ENCODE results near the gene MAPKAPK5. TPM values are rescaled to one million over a fixed set of nuclear protein-coding genes. Genes with fewer than 3 reads are reported as not detected.

The MAPKAPK5 gene
- total and polyA plus RNA-seq, 2 donors (not counting 3 experiments of a cell fraction or from before 2014, with no cell fraction given) = 22.8 to 47.1 TPM

DNA sequence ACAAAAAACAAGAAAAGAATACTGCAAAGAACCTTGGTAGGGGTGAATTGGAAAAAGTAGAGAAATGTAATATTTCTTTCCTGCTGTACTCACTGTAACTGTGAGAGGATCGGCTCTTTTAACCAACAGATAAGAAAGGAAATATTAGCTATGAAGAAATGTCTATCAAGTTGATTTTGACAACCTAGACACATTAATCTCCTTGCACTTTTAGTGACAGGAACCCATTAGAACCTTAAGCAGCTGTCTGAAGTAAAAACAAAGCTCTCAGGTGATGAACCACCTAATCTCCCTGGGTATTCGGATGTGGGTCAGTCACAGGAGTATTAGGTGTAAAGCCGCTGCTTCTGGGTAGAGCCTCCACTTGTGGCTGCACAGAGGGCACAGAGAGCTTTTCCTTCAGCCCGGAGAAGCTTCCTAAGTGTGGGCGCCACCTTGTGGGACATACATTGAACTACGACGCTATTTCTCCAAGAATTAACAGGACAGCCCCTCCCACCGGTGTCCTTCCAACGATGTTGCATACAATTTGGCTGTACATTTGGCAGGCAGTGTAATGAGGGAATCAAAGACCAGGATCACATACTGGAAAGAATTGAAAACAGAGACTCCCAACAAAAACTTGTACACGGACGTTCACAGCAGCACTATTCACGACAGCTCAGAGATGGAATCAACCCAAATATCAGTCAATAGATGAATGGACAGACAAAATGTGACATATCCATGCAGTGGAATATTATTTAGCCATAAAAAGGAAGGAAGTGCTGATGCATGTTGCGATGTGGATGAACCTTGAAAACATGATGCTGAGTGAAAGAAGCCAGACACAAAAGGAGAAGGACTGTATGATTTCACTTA is 28.9 kb upstream of the MAPKAPK5 start:
- intact Hi-C loops (cut with micrococcal nuclease) = loop anchor here (1.0 kb wide), 2 partner anchors 60 to 127 kb away; partner anchors contain the start of gene ACAD10
- TF ChIP-seq POLR2AphosphoS5 (IDR thresholded peaks at IDR 0.05; ENCODE audit: insufficient read depth, low read depth, low read length) = no peak
- TF ChIP-seq, protein P1, sequence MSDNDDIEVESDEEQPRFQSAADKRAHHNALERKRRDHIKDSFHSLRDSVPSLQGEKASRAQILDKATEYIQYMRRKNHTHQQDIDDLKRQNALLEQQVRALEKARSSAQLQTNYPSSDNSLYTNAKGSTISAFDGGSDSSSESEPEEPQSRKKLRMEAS (IDR thresholded peaks at IDR 0.05; ENCODE audit: insufficient read depth, insufficient read length) = no peak
- no peak for TF ChIP-seq POLR2A (IDR thresholded peaks at IDR 0.05; ENCODE audit: low read depth, low read length)
- no peak for TF ChIP-seq GATA2 (IDR thresholded peaks at IDR 0.05; ENCODE audit: insufficient read depth, insufficient read length, low read depth, low read length)
- no peak for TF ChIP-seq JUN (IDR thresholded peaks at IDR 0.05; ENCODE audit: borderline replicate concordance, insufficient read depth, insufficient read length, low read depth)
- TF ChIP-seq EZH2 (IDR thresholded peaks at IDR 0.05; ENCODE audit: borderline replicate concordance, low read depth, low read length, severe bottlenecking) = no peak
- TF ChIP-seq FOS (IDR thresholded peaks at IDR 0.05; ENCODE audit: borderline replicate concordance, insufficient read depth, low read length) = no peak
- TF ChIP-seq, protein P2, sequence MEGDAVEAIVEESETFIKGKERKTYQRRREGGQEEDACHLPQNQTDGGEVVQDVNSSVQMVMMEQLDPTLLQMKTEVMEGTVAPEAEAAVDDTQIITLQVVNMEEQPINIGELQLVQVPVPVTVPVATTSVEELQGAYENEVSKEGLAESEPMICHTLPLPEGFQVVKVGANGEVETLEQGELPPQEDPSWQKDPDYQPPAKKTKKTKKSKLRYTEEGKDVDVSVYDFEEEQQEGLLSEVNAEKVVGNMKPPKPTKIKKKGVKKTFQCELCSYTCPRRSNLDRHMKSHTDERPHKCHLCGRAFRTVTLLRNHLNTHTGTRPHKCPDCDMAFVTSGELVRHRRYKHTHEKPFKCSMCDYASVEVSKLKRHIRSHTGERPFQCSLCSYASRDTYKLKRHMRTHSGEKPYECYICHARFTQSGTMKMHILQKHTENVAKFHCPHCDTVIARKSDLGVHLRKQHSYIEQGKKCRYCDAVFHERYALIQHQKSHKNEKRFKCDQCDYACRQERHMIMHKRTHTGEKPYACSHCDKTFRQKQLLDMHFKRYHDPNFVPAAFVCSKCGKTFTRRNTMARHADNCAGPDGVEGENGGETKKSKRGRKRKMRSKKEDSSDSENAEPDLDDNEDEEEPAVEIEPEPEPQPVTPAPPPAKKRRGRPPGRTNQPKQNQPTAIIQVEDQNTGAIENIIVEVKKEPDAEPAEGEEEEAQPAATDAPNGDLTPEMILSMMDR (IDR thresholded peaks at IDR 0.05; ENCODE audit: extremely low read depth in 1 of 2, insufficient read depth in 1 of 2, low read depth in 1 of 2, low read length in 2 of 2) = peak; percentile 76 to 78
- TF ChIP-seq MYC (IDR thresholded peaks at IDR 0.05; ENCODE audit: low read depth, low read length) = no peak
- H3K79me2 ChIP-seq (ENCODE audit: control insufficient read depth, insufficient read depth, low read length) = no peaks in the 10 kb centered on the region
- CTCF ChIA-PET = interaction anchor here (0.7 to 5.5 kb wide), 49 partner anchors 8 to 482 kb away, joined by 3 to 262 read pairs (median 6); partner anchors contain the start of genes ACAD10, ALDH2 and BRAP
- POLR2A ChIA-PET = interaction anchor here (0.6 to 1.3 kb wide), 2 partner anchors 72 to 88 kb away, joined by 3 read pairs; no protein-coding TSS in a partner anchor
- peaks cover 0 to 4% of the 10 kb centered on the region in 2 experiments for H3K36me3 ChIP-seq (ENCODE audit: control insufficient read depth in 2 of 2, extremely low read depth in 1 of 2, insufficient read depth in 2 of 2, low read length in 2 of 2)
- no peaks in the 10 kb centered on the region for H3K9me1 ChIP-seq (replicated peaks; ENCODE audit: control insufficient read depth, extremely low read depth, insufficient read depth, low read length)
- dilution Hi-C loops (cut with MboI; ENCODE audit: extremely low pct_ligation_motif_present, low sequenced_read_pairs) = loop anchor here (25.0 kb wide), 1 partner anchor 126 kb away; the partner anchor contains the start of genes ACAD10 and BRAP
- no peaks in the 10 kb centered on the region for H3K9me3 ChIP-seq (replicated peaks; ENCODE audit: control insufficient read depth, insufficient read depth, low read length)
- no peak overlapping the region for H3K27ac ChIP-seq (ENCODE audit: insufficient read depth, low read depth, low read length)
- no TSS peak for BruUV-seq (replicated peaks)
- peaks cover 2 to 3% of the 10 kb centered on the region in 2 experiments for H3K27me3 ChIP-seq (ENCODE audit: control insufficient read depth in 2 of 2, insufficient read depth in 2 of 2, low read length in 2 of 2)
- no peak overlapping the region for H3K9ac ChIP-seq (replicated peaks; ENCODE audit: extremely low read depth, insufficient read depth, low read length)
- H3K4me1 ChIP-seq (ENCODE audit: control insufficient read depth, extremely low read depth, insufficient read depth, low read length) = no peaks in the 10 kb centered on the region
- H4K20me1 ChIP-seq (replicated peaks; ENCODE audit: control insufficient read depth, extremely low read depth, insufficient read depth, low read length) = no peaks in the 10 kb centered on the region
- H3K4me2 ChIP-seq (ENCODE audit: insufficient read depth, low read length) = no peak overlapping the region
- no peak overlapping the region for H3K4me3 ChIP-seq (replicated peaks in 1 of 3; ENCODE audit: insufficient read depth in 1 of 3, low read depth in 1 of 3, low read length in 3 of 3)
- FAIRE-seq (peak; percentile 93), DNase-seq (ENCODE audit: low read depth, low spot score) (peak; percentile 86)
- H2AFZ ChIP-seq (ENCODE audit: low read depth, low read length) = no peak overlapping the region

All from endothelial cell of umbilical vein (primary cell).